CD4-positive, alpha-beta memory T cell (primary cell): ENCODE results near the gene PLSCR2. TPM values are rescaled to one million over a fixed set of nuclear protein-coding genes. Genes with fewer than 3 reads are reported as not detected.
"Not testable (repeated sequence)": the region's sequence is repeated elsewhere in the genome, so short reads cannot be mapped to it uniquely, and the experiment has no call there.

Experiments used
- CTCF ChIA-PET: fragments of 350-600 bp; sonication (Branson Sonifier 250); formaldehyde crosslinking; loops from one replicate; lab custom pipeline; 2021; ENCODE audit warnings: inconsistent platforms; ENCODE audit not compliant: partially characterized antibody; lab: Charles Lee
- POLR2A ChIA-PET: fragments of 350-600 bp; sonication (Branson Sonifier 250); formaldehyde crosslinking; loops from one replicate; lab custom pipeline; 2021; ENCODE audit not compliant: partially characterized antibody; lab: Charles Lee
- DNase-seq, 5 donors: peaks; one replicate each; pipeline versions ENCODE4 v3.0.0 to v3.0.0-alpha.2; 2020 to 2022; ENCODE audit warnings: mixed read lengths in 1 of 5
- H3K27ac ChIP-seq: one replicate; pipeline ENCODE4 v1.7.0; 2013; ENCODE audit warnings: low read depth, low read length
- H3K27me3 ChIP-seq: 2 replicates; pipeline ENCODE4 v1.7.0; 2013; ENCODE audit warnings: mild to moderate bottlenecking, low read length, moderate library complexity; ENCODE audit not compliant: insufficient read depth
- H3K36me3 ChIP-seq: 2 replicates; pipeline ENCODE4 v1.7.0; 2013; ENCODE audit warnings: mild to moderate bottlenecking, low read length, moderate library complexity; ENCODE audit not compliant: insufficient read depth
- H3K4me1 ChIP-seq: 2 replicates; pipeline ENCODE4 v1.7.0; 2013; ENCODE audit warnings: mild to moderate bottlenecking, low read length, moderate library complexity; ENCODE audit not compliant: insufficient read depth
- H3K4me3 ChIP-seq, 2 donors: one replicate each; pipeline ENCODE4 v1.7.0; 2013; ENCODE audit warnings: low read length in 2 of 2, mild to moderate bottlenecking in 1 of 2
- H3K9me3 ChIP-seq, 2 donors: one replicate each; pipeline ENCODE4 v1.7.0; 2013; ENCODE audit warnings: low read length in 2 of 2, control low read depth in 1 of 2; ENCODE audit not compliant: control insufficient read depth in 1 of 2
- H3K27ac Mint-ChIP-seq, 7 donors: one replicate each; pipeline ENCODE4 v1.8.0; 2020 to 2021; ENCODE audit warnings: mixed read lengths in 7 of 7, mild to moderate bottlenecking in 6 of 7, inconsistent platforms in 3 of 7, moderate library complexity in 3 of 7
- H3K27me3 Mint-ChIP-seq, 2 donors: one replicate each; pipeline ENCODE4 v1.8.0; 2020 to 2021; ENCODE audit warnings: mixed read lengths in 2 of 2
- H3K36me3 Mint-ChIP-seq, 2 donors: one replicate each; pipeline ENCODE4 v1.8.0; 2020 to 2021; ENCODE audit warnings: mixed read lengths in 2 of 2, inconsistent platforms in 1 of 2, mild to moderate bottlenecking in 1 of 2
- H3K4me1 Mint-ChIP-seq, 4 donors: one replicate each; pipeline ENCODE4 v1.8.0; 2020 to 2021; ENCODE audit warnings: mixed read lengths in 4 of 4, mild to moderate bottlenecking in 1 of 4
- H3K4me3 Mint-ChIP-seq, 8 donors: one replicate each; pipeline ENCODE4 v1.8.0; 2020 to 2021; ENCODE audit warnings: mixed read lengths in 8 of 8, mild to moderate bottlenecking in 7 of 8, moderate library complexity in 6 of 8, inconsistent platforms in 3 of 8
- H3K9me3 Mint-ChIP-seq, 8 donors: one replicate each; pipeline ENCODE4 v1.8.0; 2020 to 2021; ENCODE audit warnings: mixed read lengths in 8 of 8, mild to moderate bottlenecking in 5 of 8, inconsistent platforms in 3 of 8, moderate library complexity in 1 of 8
- intact Hi-C: fragments of 100-400 bp; cut with micrococcal nuclease; formaldehyde crosslinking; loops from one replicate; pipeline ENCODE4 v1.15.1; 2023
- polyA plus RNA-seq, 2 donors: library from polyadenylated mRNA; unstranded; fragments of 300-500 nt; fragmentation: Illumina TruSeq; gene quantifications; one replicate each; pipeline ENCODE4 v1.2.3, GENCODE V29; 2021
- total RNA-seq, 2 experiments: library from RNA; stranded (reverse); gene quantifications; one replicate each; pipeline ENCODE4 v1.2.3, GENCODE V29; 2021

The PLSCR2 gene
- total and polyA plus RNA-seq, 4 experiments from 2014 or later, result 0.20 to 0.76 (median 0.72) TPM; not detected in 1

DNA sequence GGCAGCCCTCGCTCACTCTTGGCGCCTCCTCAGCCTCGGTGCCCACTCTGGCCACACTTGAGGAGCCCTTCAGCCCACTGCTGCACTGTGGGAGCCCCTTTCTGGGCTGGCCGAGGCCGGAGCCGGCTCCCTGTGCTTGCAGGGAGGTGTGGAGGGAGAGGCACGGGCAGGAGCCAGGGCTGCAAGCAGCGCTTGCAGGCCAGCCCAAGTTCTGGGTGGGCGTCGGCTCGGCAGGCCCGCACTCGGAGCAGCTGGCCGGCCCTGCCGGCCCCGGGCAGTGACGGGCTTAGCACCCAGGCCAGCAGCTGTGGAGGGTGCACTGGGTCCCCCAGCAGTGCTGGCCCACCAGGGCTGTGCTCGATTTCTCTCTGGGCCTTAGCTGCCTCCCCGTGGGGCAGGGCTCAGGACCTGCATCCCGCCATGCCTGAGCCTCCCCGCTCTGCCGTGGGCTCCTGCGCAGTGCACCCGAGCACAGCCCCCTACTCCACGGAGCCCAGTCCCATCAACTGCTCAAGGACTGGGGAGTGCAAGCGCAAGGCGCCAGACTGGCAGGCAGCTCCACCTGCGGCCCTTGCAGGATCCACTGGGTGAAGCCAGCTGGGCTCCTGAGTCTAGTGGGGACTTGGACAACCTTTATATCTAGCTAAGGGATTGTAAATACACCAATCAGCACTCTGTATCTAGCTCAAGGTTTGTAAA lies 27.9 kb upstream of the PLSCR2 start:
- peaks cover 0 to 12% (median 4%) of the 10 kb centered on the region in 8 donors for H3K9me3 Mint-ChIP-seq
- CTCF ChIA-PET, result not testable (repeated sequence)
- POLR2A ChIA-PET, result interaction anchor here (0.9 kb wide), 1 partner anchor 28 kb away, joined by 3 read pairs; the partner anchor contains the start of gene PLSCR2

DNA sequence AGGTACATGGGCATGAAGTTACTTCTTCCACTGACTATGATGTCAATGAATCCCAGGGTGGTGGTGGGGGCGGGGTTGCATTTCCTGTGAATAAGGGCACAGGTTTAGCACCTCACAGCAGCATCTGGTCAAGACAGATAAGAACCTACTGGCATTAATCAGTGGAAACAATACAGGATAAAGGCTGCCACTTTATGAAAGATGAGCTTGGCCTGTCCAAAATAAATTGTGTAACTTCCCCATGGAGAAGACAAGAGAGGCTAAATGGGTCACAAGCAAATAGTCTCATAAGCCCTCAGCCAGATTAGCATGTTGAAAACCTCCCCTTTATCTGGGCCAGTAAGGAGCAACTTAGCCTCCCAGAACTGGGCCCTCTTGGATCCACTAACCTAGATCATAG lies 27.4 kb upstream of the PLSCR2 start:
- no peaks in the 10 kb centered on the region for H3K9me3 ChIP-seq
- no peak for DNase-seq
- H3K4me3 ChIP-seq, result no peak overlapping the region
- H3K27ac ChIP-seq, result no peak overlapping the region
- H3K27me3 ChIP-seq, result no peaks in the 10 kb centered on the region
- Mint-ChIP-seq H3K4me1 (peaks cover 5 to 13% (median 8%) of the 10 kb centered on the region in 4 donors), H3K36me3 (peaks cover 0 to 4% of the 10 kb centered on the region in 2 donors), H3K4me3 (no peak overlapping the region), H3K9me3 (peaks cover 0 to 17% (median 9%) of the 10 kb centered on the region in 8 donors), H3K27me3 (peaks cover 0 to 6% of the 10 kb centered on the region in 2 donors), H3K27ac (no peak overlapping the region)
- H3K36me3 ChIP-seq, result no peaks in the 10 kb centered on the region
- intact Hi-C loops, result no loop called here
- H3K4me1 ChIP-seq, result peaks cover 7% of the 10 kb centered on the region
- ChIA-PET CTCF (no interaction called here), POLR2A (no interaction called here)

More for the DNA sequence above, 27.9 kb upstream of the PLSCR2 start:
- H3K36me3 Mint-ChIP-seq, H3K27ac ChIP-seq, H3K36me3 ChIP-seq, H3K9me3 ChIP-seq, intact Hi-C loops, H3K27me3 ChIP-seq, H3K4me1 ChIP-seq, H3K4me3 Mint-ChIP-seq, DNase-seq, H3K27me3 Mint-ChIP-seq, H3K4me3 ChIP-seq, H3K27ac Mint-ChIP-seq: not testable (repeated sequence)
- H3K4me1 Mint-ChIP-seq, result peaks cover 5 to 13% (median 8%) of the 10 kb centered on the region in 4 donors

DNA sequence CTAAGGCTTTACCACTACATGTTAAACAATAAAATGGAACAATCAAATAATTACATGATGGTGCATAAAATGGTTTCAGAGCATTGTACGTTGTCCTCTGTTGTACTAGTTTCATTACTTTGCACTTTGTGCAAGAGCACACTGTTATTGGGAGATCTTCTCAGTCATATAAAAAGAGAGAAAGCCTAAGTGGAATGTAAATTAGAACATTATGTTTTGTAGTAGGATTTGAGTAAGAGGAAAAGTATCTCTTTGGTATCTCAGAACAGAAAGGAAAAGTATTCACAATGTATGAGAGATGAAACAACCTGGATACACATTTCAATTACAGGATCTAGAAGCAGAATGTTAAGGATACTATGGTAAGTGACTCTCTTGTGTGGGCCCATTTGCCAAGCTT lies 26.9 kb upstream of the PLSCR2 start:
- peaks cover 0 to 22% (median 11%) of the 10 kb centered on the region in 8 donors for H3K9me3 Mint-ChIP-seq
- Histone ChIP-seq H3K36me3 (no peaks in the 10 kb centered on the region), H3K27me3 (no peaks in the 10 kb centered on the region), H3K4me1 (peaks cover 7% of the 10 kb centered on the region), H3K27ac (no peak overlapping the region), H3K4me3 (no peak overlapping the region), H3K9me3 (no peaks in the 10 kb centered on the region)
- CTCF ChIA-PET, result no interaction called here
- H3K27ac Mint-ChIP-seq, result no peak overlapping the region
- H3K27me3 Mint-ChIP-seq, result peaks cover 0 to 6% of the 10 kb centered on the region in 2 donors
- no peak overlapping the region for H3K4me3 Mint-ChIP-seq
- no peak for DNase-seq
- intact Hi-C loops, result no loop called here
- POLR2A ChIA-PET, result no interaction called here
- peaks cover 0 to 4% of the 10 kb centered on the region in 2 donors for H3K36me3 Mint-ChIP-seq
- H3K4me1 Mint-ChIP-seq, result peaks cover 5 to 13% (median 8%) of the 10 kb centered on the region in 4 donors

DNA sequence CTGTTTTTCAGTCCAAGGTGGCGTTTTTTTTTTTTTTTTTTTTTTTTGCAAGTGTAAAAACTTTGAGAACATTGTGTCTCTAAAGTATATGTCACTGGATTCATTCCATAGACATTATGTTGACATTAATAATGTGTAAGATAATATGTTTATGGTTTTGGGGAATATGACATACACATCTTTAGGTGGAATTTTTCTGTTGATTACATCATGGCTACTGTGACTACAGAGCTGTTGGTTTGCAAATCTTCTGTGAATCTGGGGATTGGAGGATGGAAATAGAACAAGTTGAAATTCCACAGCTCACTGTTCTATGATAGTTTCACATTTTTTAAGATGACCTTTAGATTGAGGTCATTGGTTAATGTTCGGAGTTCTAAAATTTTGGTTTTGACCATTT lies 24.4 kb upstream of the PLSCR2 start:
- H3K27me3 ChIP-seq, result no peaks in the 10 kb centered on the region
- Mint-ChIP-seq H3K36me3 (peaks cover 0 to 4% of the 10 kb centered on the region in 2 donors), H3K4me3 (no peak overlapping the region), H3K27me3 (peaks cover 5 to 6% of the 10 kb centered on the region in 2 donors), H3K4me1 (peaks cover 5 to 13% (median 8%) of the 10 kb centered on the region in 4 donors), H3K27ac (no peak overlapping the region), H3K9me3 (peaks cover 1 to 43% (median 24%) of the 10 kb centered on the region in 8 donors)
- no peak for DNase-seq
- no peaks in the 10 kb centered on the region for H3K9me3 ChIP-seq
- no peak overlapping the region for H3K27ac ChIP-seq
- ChIA-PET CTCF (no interaction called here), POLR2A (no interaction called here)
- intact Hi-C loops, result no loop called here
- H3K4me3 ChIP-seq, result no peak overlapping the region
- peaks cover 7% of the 10 kb centered on the region for H3K4me1 ChIP-seq
- H3K36me3 ChIP-seq, result no peaks in the 10 kb centered on the region

DNA sequence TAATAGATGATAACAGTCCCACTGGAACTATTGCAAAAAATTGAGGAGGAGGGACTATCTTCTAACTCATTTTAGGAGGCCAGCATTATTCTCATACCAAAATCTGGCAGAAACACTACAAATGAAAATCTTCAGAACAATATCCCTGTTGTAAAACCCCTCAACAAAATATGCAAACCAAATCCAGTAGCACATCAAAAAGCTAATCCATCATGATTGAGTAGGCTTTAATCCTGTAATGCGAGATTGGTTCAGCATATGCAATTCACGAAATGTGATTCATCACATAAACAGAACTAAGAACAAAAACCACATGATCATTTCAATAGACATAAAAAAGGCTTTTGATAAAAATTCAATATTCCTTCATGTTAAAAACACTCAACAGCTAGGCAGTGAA lies 23.9 kb upstream of the PLSCR2 start:
- peaks cover 5 to 6% of the 10 kb centered on the region in 2 donors for H3K27me3 Mint-ChIP-seq
- no peak overlapping the region for H3K4me3 Mint-ChIP-seq
- Histone ChIP-seq H3K9me3 (no peaks in the 10 kb centered on the region), H3K36me3 (no peaks in the 10 kb centered on the region), H3K27me3 (no peaks in the 10 kb centered on the region), H3K27ac (no peak overlapping the region), H3K4me1 (peaks cover 1% of the 10 kb centered on the region), H3K4me3 (no peak overlapping the region)
- ChIA-PET POLR2A (no interaction called here), CTCF (no interaction called here)
- H3K36me3 Mint-ChIP-seq, result peaks cover 0 to 4% of the 10 kb centered on the region in 2 donors
- peaks cover 4 to 44% (median 25%) of the 10 kb centered on the region in 8 donors for H3K9me3 Mint-ChIP-seq
- DNase-seq, result no peak
- intact Hi-C loops, result no loop called here
- H3K4me1 Mint-ChIP-seq, result peaks cover 3 to 8% (median 6%) of the 10 kb centered on the region in 4 donors
- no peak overlapping the region for H3K27ac Mint-ChIP-seq

DNA sequence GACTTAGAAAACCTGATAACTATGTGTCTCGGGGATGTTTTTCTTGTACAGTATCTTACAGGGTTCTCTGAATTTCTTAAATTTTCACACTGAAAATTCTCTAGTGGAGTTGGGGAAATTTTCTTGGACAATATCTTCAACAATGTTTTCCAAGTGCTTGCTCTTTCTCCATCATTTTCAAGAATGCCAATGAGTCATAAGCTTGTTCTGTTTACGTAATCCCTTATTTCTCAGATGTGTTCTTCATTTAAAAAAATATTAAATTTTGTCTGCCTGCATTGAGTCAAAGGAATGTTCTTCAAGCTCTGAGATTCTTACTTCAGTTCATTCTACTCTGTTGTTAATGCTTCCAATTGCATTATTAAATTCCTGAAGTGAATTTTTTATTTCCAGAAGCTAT lies 21.9 kb upstream of the PLSCR2 start:
- peaks cover 4 to 63% (median 26%) of the 10 kb centered on the region in 8 donors for H3K9me3 Mint-ChIP-seq
- Histone ChIP-seq H3K4me1 (no peaks in the 10 kb centered on the region), H3K27me3 (no peaks in the 10 kb centered on the region), H3K9me3 (no peaks in the 10 kb centered on the region), H3K27ac (no peak overlapping the region), H3K36me3 (no peaks in the 10 kb centered on the region), H3K4me3 (no peak overlapping the region)
- no peak overlapping the region for H3K27ac Mint-ChIP-seq
- no peak for DNase-seq
- intact Hi-C loops, result no loop called here
- POLR2A ChIA-PET, result no interaction called here
- H3K36me3 Mint-ChIP-seq, result peaks cover 0 to 4% of the 10 kb centered on the region in 2 donors
- peaks cover 8% of the 10 kb centered on the region in 2 donors for H3K27me3 Mint-ChIP-seq
- no peaks in the 10 kb centered on the region for H3K4me1 Mint-ChIP-seq
- CTCF ChIA-PET, result interaction anchor here (1.2 kb wide), 1 partner anchor 52 kb away, joined by 3 read pairs; no protein-coding TSS in a partner anchor
- no peak overlapping the region for H3K4me3 Mint-ChIP-seq

DNA sequence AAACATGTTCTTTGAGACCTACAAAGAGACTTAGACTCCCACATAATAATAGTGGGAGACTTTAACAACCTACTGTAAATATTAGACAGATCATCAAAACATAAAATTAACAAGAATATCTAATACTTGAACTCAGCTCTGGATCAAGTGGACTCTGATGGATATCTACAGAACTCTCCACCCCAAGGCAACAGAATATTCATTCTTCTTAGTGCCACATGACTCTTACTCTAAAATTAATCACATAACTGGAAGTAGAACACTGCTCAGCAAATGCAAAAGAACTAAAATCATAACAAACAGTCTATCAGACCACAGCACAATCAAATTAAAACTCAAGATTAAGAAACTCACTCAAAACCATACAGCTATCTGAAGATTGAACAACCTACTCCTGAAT lies 15.9 kb upstream of the PLSCR2 start:
- CTCF ChIA-PET, result no interaction called here
- peaks cover 6 to 48% (median 21%) of the 10 kb centered on the region in 8 donors for H3K9me3 Mint-ChIP-seq
- no peak for DNase-seq

More for the DNA sequence above, 15.9 kb upstream of the PLSCR2 start:
- Mint-ChIP-seq H3K27me3 (peaks cover 10 to 20% of the 10 kb centered on the region in 2 donors), H3K36me3 (no peaks in the 10 kb centered on the region), H3K27ac (no peak overlapping the region), H3K4me1 (no peaks in the 10 kb centered on the region), H3K4me3 (no peak overlapping the region)
- Histone ChIP-seq H3K4me3 (no peak overlapping the region), H3K4me1 (no peaks in the 10 kb centered on the region), H3K27ac (no peak overlapping the region), H3K36me3 (no peaks in the 10 kb centered on the region), H3K9me3 (no peaks in the 10 kb centered on the region), H3K27me3 (no peaks in the 10 kb centered on the region)
- POLR2A ChIA-PET, result no interaction called here
- intact Hi-C loops, result no loop called here
